Motor neuron (in vitro differentiated cells): Measurements from ENCODE around the gene HAPLN2. TPM values are rescaled to one million over a fixed set of nuclear protein-coding genes. Genes with fewer than 3 reads are reported as not detected.

Experiments used
- ATAC-seq, 8 experiments: fragments of 200-7000 bp; cut with Tn5 transposase; replicated peaks in 6 of 8; 2 replicates each; pipeline ENCODE4 v1.8.0; 2021; ENCODE audit warnings: mild to moderate bottlenecking in 8 of 8, moderate library complexity in 8 of 8
- H3K27ac ChIP-seq, 2 donors: fragments of 250-450 bp; sonication (Bioruptor Pico); 2 replicates each; pipeline ENCODE4 v1.9.0; 2021; ENCODE audit warnings: antibody characterized with exemption in 2 of 2, mild to moderate bottlenecking in 2 of 2, moderate library complexity in 1 of 2
- H3K4me1 ChIP-seq, 2 donors: fragments of 250-450 bp; sonication (Bioruptor Pico); replicated peaks in 1 of 2; 2 replicates each; pipeline ENCODE4 v1.6.1; 2021; ENCODE audit warnings: antibody characterized with exemption in 2 of 2, mild to moderate bottlenecking in 2 of 2, moderate library complexity in 1 of 2
- H3K4me3 ChIP-seq, 5 donors: fragments of 250-450 bp; sonication (Bioruptor Pico); 2 replicates each; pipeline ENCODE4 v1.9.0; 2021; ENCODE audit warnings: antibody characterized with exemption in 5 of 5, mild to moderate bottlenecking in 5 of 5, moderate library complexity in 4 of 5
- WGBS, 10 experiments: fragments of 450-650 bp; shearing (Covaris generic); methylation state at CpG; one replicate each; pipeline ENCODE4 v1.0.0; 2022; 5-methylcytosine and 5-hydroxymethylcytosine counted together
- in situ Hi-C, 9 experiments: fragments of 400-800 bp; cut with MboI; loops; one replicate each; pipeline ENCODE4 v1.15.0; 2021; ENCODE audit warnings: low sequenced_read_pairs in 9 of 9, low pct_unique_long_range_greater_than_20kb in 2 of 9; ENCODE audit not compliant: unreplicated experiment in 9 of 9
- total RNA-seq, 8 experiments: library from RNA; unstranded; fragments of 300-600 nt; gene quantifications; 2 replicates each; pipeline versions ENCODE4 v1.2.3 to v1.2.4, GENCODE V29; 2022

The HAPLN2 gene
- total RNA-seq, 8 experiments from 2014 or later = 0.46 to 8.7 (median 3.3) TPM; not detected in 1

DNA sequence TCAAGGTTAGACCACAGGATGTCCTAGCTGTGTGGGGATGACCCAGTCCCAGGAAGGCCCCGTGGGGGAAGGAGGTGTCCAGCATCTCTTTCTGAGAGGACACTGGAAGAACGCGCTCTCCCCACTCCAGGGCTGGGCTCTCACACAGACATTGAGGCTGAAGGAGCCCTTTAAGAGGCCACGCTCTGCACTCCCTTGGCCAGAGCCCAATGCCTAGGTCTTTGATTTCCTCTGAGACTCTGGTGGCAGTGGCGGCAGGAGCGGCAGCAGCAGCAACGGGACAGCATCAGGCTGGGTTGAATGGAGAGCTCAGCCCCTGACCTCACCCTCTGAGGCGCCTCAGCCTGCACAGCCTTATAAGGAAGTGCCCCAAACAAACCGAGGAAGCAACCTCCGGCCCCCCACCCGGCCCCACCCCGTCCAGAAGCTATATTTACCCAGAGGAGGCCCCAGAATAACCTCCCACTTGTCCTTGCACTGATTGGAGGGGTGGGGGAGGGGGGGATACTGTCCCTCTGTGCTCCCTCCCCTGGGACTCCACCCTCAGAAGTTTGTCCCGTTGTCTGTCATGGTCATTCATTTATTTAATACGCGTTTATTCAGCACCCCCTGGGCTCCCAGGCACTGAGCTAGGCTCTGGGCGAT is 45.7 kb downstream of the HAPLN2 start:
- Histone ChIP-seq H3K4me1 (peaks cover 81 to 86% of the 10 kb centered on the region in 2 donors), H3K27ac (peak overlapping the region; percentile 91), H3K4me3 (no peak overlapping the region)
- 0 to 80% (median 22%) methylated on average over 1 to 5 of the region's 16 CpGs; no CpG with 5 or more reads in 3 of the 10 experiments for WGBS, 10 experiments
- peak; percentile 8 to 38 (median 18) for ATAC-seq
- in situ Hi-C loops = no loop called here

DNA sequence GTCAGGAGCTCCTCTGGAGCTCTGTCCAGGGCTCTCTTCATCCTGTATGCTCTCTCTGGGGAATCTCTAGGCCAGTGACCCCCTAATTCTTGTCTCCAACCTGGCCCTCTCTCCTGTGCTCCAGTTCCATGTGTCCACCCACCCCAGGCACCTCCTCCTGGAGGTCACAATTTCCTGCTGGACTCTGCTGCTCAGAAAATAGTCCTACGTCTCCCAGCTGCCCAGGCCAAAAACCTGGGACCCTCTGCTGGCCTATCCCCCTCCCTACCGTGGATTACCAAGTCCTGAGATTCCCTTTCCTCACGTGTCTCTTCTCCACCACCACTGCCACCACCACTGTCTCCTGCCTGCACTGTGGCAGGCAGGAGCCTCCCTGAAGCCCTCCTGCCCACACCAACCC is 46.3 kb downstream of the HAPLN2 start:
- peak overlapping the region; percentile 91 for H3K27ac ChIP-seq
- H3K4me1 ChIP-seq = peaks cover 84 to 88% of the 10 kb centered on the region in 2 donors
- H3K4me3 ChIP-seq = no peak overlapping the region
- in situ Hi-C loops = no loop called here
- no peak for ATAC-seq
- WGBS, 10 experiments = 50 to 100% (median 78%) methylated on average over 1 to 3 of the region's 3 CpGs; no CpG with 5 or more reads in 2 of the 10 experiments

DNA sequence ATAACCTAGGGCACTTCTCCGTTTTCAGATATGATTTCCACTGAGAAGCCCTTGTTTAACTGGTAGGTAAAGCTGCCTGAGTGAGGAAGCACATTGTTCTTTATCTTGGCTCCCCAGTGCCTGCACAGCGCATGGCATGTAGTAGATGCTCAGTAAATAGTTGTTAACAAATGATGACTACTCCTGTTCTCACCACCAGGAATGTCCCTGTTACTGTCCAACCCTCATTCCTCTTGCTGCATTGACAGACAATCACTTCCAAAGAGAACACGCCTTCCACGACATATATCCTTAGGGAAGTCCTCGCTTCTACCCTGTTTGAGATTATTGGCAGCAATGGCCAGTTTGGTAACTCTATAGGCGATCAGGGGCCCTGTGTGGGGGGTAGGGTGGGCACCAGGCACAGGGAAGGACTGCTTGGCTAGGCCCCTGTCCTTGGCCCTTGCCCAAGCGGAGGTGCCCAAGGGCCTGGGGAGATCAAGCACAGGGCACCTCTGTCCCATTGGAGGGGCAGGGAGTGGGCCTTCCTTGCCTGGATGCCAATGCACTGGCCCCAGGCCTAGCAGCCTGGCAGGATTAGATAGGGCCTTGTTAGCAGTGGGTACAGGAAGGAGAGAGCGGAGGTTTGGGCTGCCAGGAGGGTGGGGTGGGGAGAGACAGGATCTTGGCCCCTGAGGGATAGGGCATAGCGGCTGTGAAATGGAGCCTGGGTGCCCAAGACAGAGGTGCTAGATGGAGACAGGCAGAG is 47.8 kb downstream of the HAPLN2 start:
- peak overlapping the region in 1 of 2 donors; percentile 86 for H3K27ac ChIP-seq
- H3K4me1 ChIP-seq = peaks cover 84% of the 10 kb centered on the region in 2 donors
- in situ Hi-C loops = no loop called here
- no peak for ATAC-seq
- 88 to 100% (median 99%) methylated on average over 1 to 8 of the region's 9 CpGs; no CpG with 5 or more reads in 4 of the 10 experiments for WGBS, 10 experiments
- H3K4me3 ChIP-seq = no peak overlapping the region

DNA sequence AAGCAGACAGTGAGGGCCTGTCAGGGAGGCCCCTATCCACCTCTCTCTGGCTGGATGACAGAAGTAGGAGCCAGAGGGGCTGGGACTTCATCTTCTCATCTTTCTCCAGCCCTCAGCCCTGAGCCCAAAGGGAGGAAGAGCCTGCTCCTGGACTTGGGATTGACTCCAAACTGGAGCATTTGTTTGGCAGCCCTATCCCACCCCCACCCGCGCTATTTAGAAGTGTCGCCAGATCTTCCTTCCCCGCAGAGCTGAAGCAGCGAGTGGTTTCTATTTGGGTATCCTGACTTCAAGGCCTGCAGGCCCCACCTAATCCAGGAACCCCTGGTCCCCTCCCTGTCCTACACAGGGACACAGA is 48.4 kb downstream of the HAPLN2 start:
- H3K4me1 ChIP-seq = peaks cover 82 to 84% of the 10 kb centered on the region in 2 donors
- in situ Hi-C loops = no loop called here
- peak overlapping the region; percentile 85 to 86 for H3K27ac ChIP-seq
- peak in 2 of 8 experiments; percentile 41 to 53 for ATAC-seq
- H3K4me3 ChIP-seq = no peak overlapping the region
- 8 to 80% (median 64%) methylated on average over 1 to 4 of the region's 5 CpGs; no CpG with 5 or more reads in 7 of the 10 experiments for WGBS, 10 experiments

DNA sequence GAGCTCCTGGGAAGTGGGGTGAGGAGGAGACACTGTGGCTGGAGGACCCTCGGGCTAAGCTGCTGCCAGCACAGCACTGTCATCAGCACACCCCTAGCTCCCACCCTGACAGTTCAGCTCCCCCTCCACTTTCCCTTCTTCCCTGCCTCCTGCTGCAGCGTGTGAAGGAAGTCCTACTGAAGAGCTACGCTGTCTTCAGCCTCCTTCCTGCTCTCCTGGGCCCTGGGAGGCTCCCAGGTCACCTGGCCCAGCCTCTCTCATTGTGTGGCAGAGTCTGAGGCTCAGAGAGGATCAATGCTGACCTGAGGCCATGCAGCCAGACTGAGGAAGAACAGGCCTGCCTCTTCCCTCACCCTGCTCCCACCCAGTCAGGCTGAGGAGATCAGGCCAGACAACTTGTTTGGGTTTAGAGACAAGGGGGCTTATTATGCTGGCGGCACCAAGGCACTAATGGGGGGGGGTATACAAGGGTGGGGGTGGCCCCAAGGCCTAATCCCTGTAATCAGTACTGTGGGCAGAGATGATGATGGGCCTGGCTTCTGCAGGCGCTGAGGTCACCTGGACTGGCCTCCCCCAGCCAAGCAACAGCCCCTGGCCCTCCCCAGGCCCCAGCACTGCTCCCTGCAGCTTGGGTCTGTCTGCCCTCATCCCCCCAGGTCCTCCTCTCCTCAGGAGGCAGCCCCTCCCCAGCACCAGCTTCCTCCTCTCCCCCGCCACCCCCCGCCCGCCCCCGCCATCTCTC is 48.9 kb downstream of the HAPLN2 start:
- ATAC-seq = peak in 7 of 8 experiments; percentile 8 to 44 (median 32)
- H3K4me1 ChIP-seq = peaks cover 82 to 84% of the 10 kb centered on the region in 2 donors
- in situ Hi-C loops = no loop called here
- 0 to 41% (median 40%) methylated on average over 1 to 3 of the region's 9 CpGs; no CpG with 5 or more reads in 7 of the 10 experiments for WGBS, 10 experiments
- peak overlapping the region; percentile 85 to 86 for H3K27ac ChIP-seq
- H3K4me3 ChIP-seq = no peak overlapping the region

DNA sequence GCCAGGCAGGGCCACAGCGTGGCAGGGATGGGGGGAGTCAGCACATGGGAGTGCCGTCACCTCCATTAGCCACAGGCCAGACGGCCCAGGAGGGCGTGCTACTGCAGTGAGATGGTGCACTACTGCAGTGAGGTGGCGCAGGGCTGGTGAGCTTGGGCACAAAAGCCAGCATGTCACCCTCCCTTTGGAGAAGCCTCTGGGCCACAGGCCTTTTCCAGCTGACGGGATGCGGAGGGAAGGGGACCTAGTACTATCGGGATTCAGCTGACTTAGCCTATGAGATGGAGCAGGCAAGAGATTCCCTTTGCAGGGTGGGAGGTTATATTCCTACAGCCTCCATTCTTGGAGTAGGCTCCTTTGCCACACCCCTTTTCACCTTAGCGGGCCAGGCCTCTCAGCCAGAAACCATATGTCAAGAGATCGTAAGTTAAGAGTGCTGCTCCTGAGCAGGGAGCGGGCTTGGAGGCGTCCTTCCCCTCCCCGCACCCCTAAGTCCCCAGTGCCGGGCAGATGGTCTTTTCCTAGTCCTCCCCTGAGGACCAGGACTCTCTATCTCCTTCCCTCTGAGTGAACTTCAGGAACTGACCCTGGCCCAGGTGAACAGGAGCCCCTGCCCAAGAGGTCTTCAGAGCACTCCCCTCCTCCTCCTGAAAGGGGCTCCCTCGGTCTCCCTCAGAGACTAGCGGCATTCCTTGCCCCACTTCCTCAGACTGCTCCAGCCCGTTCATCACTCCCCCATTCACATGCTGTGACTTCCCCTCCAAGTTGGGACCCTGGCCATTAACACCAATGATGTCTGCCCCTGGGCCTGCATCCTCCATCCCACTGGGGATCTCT is 49.8 kb downstream of the HAPLN2 start:
- in situ Hi-C loops = no loop called here
- H3K4me1 ChIP-seq = peaks cover 80 to 84% of the 10 kb centered on the region in 2 donors
- H3K27ac ChIP-seq = peak overlapping the region; percentile 85 to 86
- 20 to 88% (median 50%) methylated on average over 1 to 8 of the region's 17 CpGs; no CpG with 5 or more reads in 4 of the 10 experiments for WGBS, 10 experiments
- no peak overlapping the region for H3K4me3 ChIP-seq
- ATAC-seq = peak in 5 of 8 experiments; percentile 43 to 66 (median 54)

DNA sequence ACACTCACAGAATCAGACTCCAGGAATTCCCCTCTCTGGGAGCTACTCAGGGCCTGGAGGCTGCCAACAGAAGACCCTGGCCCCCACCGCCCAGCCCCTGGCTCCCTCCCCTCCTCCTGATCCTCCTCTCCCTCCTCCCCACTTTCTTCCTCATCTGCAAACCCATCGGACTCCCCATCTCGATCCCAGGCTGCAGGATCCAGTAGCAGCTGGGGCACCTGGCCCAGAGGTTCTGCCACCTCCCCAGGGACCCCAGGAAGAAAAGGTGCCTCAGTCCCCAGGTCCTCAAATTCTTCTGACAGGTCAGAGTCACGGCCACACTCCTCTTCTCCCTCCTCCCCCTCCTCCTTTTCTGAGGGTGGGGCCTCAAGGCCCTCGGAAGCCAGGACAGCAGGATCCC is 50.6 kb downstream of the HAPLN2 start:
- Histone ChIP-seq H3K27ac (peak overlapping the region; percentile 85 to 86), H3K4me1 (peaks cover 80 to 84% of the 10 kb centered on the region in 2 donors), H3K4me3 (no peak overlapping the region)
- no peak for ATAC-seq
- in situ Hi-C loops = no loop called here
- WGBS, 10 experiments = 80% methylated on average over 1 of the region's 5 CpGs; no CpG with 5 or more reads in 8 of the 10 experiments

DNA sequence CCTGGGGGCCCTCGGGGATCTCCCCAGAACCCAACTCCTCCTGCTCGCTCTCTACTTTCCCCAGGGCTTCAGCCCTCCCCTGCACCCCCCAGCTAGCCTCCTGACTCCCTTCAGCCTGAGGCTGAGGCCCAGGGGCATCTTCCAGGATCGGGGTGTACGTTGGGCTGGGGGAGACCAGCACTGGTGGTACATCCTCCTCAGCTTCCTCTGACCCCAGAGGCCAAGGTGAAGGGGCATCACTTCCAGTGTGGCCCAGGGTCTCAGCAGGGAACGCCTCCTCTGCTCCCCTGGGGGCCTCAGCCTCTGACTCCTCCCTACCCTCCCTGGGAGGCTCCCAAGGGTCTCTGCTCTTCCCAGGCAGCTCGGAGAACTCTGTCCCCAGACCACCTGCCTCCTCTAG is 51.1 kb downstream of the HAPLN2 start:
- H3K4me3 ChIP-seq = no peak overlapping the region
- H3K4me1 ChIP-seq = peaks cover 76 to 84% of the 10 kb centered on the region in 2 donors
- peak overlapping the region; percentile 85 to 86 for H3K27ac ChIP-seq
- no CpG with 5 or more reads among the region's 6 CpGs for WGBS, 10 experiments
- in situ Hi-C loops = no loop called here
- ATAC-seq = no peak

DNA sequence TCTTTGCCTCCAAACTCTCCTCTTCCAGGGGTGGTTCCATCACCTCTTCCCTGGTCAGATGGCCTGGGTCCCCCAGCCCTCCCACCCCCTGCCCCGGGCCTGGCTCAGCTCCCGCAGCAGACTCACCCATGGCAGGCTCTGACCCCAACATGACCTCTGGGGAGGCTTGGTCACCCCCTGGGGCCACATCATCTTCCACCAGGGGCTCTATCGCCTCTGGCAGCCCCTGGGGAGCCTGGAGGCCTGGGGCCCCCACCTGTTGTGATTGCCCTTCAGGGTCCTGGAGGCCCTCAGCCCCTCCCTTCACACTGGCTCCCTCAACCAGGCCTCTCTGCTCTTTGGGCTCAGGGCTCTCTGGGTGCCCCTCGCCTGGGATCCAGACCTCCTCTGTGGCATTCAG is 51.6 kb downstream of the HAPLN2 start:
- peak overlapping the region; percentile 85 to 86 for H3K27ac ChIP-seq
- WGBS, 10 experiments = 100% methylated on average over 1 of the region's 4 CpGs; no CpG with 5 or more reads in 8 of the 10 experiments

DNA sequence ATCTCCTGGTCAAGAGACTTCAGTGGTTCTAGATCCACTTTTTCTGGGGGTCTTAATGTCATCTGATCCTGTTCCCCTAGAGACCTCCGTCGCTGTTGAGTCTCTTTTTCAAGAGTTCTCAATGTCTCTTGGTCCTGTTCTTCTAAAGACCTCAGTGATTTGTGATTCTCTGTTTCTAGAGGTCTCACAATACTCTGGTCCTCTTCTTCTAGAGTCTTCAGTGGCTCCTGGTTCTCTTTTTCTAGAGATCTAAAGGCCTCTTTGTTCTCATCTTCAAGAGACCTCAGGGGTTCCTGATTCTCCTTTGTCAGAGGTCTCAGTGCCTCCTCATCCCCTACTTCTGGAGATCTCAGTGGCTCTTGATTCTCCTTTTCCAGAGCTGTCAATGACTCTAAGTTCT is 52.6 kb downstream of the HAPLN2 start:
- H3K27ac ChIP-seq = no peak overlapping the region
- H3K4me1 ChIP-seq = peaks cover 70 to 79% of the 10 kb centered on the region in 2 donors
- in situ Hi-C loops = no loop called here
- 89 to 100% (median 97%) methylated on average over 2 of the region's 2 CpGs; no CpG with 5 or more reads in 3 of the 10 experiments for WGBS, 10 experiments
- H3K4me3 ChIP-seq = no peak overlapping the region
- ATAC-seq = no peak

More for the DNA sequence above, 51.6 kb downstream of the HAPLN2 start:
- peaks cover 72 to 79% of the 10 kb centered on the region in 2 donors for H3K4me1 ChIP-seq
- in situ Hi-C loops = no loop called here
- no peak overlapping the region for H3K4me3 ChIP-seq
- ATAC-seq = no peak

DNA sequence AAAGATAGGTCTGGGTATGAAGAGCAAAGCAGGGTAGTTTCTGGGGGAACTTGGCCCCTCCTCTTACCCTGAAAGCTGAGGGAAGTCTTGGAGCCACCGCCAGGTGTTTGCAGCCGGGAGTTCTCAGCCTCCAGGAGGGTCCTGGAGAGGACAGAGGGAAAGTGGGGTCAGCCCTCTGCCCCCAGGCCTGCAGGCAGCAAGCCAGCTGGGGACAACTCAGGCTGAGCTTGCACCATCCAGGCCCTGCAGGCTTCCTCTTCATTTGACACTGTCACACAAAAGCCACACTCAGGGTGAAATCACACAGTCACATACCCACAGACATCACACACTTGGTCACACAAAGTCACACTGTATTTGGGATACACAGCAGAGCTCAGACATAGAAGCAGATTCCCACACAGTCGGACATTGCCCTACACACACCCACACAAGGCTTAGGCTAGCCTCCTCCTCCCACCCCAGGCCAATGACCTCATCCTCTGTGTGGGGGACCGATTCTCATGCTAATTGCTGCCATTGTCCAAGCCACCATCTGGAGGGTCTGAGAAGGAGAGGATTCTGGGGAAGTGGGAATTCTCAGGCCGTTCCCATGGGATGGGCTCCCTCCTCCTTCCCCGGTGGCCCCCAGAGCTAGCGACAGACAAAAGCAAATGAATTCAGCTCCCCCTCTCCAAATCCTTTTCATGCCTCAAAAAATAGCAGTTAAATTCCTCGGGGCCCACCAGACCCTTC is 54.3 kb downstream of the HAPLN2 start:
- peaks cover 64 to 74% of the 10 kb centered on the region in 2 donors for H3K4me1 ChIP-seq
- peak in 7 of 8 experiments; percentile 15 to 77 (median 69) for ATAC-seq
- in situ Hi-C loops = no loop called here
- peak overlapping the region; percentile 93 to 97 for H3K27ac ChIP-seq
- H3K4me3 ChIP-seq = peak overlapping the region in 4 of 5 donors; percentile 57 to 69 (median 62)
- 0 to 75% (median 12%) methylated on average over 1 to 5 of the region's 8 CpGs; no CpG with 5 or more reads in 2 of the 10 experiments for WGBS, 10 experiments
